ENCODE results near the gene CEP164.
"Not testable (repeated sequence)": the region's sequence is repeated elsewhere in the genome, so short reads cannot be mapped to it uniquely, and the experiment has no call there.

CEP164 gene

DNA sequence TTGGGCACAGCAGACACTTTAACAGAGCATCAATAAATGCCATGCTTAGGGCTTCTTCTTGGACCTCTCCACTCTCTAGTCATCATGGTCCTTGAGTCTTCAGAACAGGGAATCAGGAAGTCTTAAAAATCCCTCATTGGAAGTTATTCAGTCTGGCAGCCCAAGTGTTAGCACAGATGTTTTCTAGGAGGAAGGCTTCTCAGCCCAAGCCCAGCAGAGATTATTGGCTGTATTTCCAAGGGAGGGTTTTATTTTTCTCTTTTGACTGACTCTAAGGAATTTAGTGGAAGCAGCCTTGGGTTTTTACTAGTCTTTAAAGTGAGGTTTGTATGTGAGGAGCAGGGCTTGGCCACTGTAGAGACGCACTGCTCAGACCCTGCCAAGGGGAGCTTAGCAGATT lies 41.9 kb downstream of the CEP164 start:
- no peak for DNase-seq

DNA sequence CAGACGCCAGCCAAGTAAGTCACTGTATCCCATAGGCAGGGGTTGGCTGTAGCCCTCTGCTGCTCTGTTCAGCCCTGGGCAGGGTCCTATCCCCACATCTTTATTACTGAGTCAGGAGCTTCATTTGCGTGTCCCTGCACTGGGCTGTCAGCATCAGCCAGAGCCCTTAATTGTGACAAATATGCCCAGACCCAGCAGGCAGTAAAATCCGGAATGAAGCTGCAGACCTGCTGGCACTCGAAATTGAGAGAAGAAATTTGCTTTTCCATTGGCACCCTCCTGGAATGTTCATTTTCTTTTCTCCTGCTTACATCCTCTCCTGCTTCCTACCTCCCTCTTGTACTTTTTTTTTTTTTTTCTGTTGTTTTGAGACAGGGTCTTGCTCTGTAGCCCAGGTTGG lies 43.8 kb downstream of the CEP164 start:
- DNase-seq: no peak

DNA sequence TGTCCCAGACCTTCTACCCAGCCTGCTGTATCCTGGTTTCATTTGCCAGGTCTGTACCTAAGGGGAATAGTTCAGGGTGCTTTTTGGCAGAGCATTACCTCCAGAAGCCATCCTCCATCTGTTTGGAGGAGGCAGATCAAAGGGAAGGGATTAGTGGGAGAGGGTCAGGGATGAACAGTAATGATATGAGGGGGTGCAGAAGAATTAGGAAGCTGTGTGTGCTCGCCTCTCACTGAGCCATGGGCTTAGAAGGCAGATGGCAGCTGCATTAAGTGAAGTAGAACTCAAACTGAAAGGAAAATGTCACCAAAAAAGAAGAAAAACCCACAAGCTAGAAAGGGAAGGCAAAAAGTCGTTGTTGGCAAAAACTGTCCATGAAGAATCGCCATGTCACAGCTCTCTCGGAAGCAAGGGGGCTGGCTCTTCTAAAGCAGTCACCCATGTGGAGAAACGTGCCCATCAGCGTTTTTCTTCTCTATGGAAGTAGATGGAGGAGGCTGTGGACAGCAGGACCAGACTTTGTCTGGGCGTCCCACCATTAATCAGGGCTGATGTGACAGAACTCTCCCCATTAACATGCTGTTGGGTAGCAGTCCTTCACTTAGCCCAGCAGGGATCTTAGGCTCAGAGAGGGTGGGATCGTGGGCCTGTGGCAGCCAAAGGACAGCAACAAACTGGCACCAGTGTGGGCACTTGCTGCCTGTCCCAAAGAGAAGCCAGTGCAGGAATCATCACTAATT lies 46.8 kb downstream of the CEP164 start:
- no peak for DNase-seq

- no peak for DNase-seq
Measured at GRCh38 chr11:117375960-117376359, 48.3 kb downstream of the CEP164 start.

DNA sequence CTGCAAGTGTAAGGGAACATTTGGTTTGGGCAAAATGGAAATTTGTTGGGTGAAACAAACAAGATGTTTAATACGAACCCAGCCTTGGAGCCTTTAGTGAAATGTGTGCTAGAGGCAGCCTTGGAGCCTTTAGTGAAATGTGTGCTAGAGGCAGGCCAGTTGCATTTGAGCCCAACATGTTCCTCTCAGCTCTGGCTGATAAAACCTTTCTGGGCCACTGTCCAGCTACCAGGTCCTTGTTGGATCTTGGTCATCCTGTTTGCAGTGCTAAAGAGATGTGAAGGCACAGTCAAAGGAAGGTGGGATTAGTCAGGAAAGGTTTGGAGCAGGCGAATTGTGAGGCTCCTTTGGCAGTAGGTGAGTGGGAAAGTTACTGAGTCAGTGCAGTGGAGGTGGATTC lies 48.9 kb downstream of the CEP164 start:
- no peak for DNase-seq

DNA sequence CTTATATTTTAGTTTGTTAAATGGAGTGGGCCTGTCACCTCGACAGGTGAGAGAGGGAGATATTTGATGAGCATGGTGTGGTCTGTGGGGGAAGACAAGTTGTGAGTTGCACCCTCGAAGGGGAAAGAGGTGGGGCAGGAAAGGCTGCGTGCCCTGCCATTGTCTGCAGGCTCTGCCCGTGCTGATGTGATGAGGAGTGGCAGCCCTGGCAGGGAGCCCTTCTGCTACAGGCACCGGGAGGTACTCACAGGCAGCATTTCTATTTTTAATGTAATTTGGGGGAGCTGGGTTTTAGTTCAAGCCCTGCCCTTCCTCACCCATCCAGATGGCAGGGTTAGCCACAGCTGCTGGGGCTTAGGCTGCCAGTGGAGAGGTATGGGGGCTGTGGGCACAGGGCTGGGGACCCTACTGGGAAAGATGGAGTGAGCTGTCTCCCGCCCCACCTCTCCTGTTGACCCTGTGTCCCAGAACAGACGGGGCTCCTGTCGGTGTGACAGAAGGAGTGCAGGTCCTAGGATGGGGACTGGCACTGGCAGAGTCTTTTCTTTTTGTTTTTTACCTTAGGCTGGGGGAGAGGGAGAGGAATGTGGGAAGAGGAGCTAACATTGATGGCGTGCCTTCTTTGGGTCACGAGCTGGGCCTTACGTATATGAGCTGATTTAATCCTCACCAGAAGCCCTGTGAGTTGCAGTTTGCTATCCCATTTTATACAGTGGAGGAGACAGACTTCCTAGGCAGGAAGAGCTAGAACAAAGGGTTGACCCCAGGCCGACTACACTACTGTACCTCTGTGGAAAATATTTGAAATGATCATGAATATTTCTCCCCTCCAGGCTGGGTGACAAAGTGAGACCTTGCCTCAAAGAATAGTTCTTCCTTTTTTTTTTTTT lies 51.6 kb downstream of the CEP164 start:
- DNase-seq: no peak

- DNase-seq: no peak
Measured at GRCh38 chr11:117380676-117381075, 53.0 kb downstream of the CEP164 start.

DNA sequence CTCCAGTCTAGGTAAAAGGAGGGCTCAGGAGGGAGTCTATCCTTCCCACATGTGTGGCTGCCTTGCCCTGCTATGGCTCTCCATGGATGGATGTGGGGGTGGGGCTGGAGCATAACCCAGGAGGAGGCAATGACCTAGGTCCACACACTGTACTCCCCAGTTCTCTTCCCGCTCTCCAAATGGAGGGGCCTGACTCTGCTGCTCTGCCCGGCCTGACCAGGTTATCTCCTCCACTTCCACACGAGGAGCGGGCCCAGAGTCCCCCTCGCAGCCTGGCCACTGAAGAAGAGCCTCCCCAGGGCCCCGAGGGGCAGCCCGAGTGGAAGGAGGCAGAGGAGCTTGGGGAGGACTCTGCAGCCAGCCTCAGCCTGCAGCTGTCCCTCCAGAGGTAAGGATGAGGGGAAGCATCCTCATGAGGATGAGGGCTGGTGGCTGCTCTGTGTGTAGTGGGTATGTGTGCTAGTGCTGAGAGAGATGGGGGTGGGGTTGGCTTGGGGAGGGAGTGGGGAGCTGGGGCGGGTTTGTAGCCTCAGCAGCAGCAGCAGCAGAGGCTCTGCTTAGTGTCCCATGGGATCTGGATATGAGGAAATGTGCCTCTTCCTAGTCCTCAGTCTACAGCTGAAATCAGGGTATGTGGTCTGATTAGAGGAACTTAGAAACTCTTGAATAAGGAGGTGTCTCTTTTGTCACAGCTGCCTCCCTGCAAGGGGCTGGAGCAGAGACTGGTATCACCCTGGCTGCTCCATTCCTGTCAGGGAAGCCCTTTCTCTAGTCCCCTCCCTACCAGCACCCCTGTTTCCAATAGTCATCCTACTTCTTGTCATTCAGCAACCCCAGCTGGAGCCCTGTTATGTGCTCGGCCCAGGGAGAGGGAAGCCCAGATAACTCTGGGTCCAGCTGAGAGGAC lies 54.1 kb downstream of the CEP164 start:
- no peak for DNase-seq

- no peak for DNase-seq
Measured at GRCh38 chr11:117382746-117383145, 55.1 kb downstream of the CEP164 start.

DNA sequence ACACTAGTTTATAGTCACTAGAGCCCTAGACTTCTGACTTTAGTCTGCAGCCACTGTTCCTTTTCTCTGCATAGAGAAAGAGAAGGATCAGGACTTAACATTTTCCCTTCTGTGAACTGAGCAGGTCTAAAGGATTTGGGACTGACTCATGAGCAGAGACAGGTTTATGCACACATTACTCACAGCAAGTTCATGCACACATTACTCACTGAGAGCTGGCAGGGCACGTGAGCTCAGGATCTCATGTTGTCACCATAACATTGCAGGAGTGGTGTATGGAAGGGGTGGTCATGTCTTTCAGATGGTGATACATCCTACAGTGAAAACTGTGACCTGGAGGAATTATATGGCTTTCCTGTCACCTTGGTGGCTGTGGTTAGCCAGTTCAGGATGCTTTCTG lies 56.4 kb downstream of the CEP164 start:
- no peak for DNase-seq

GRCh38 chr11:117385471-117385870 lies 57.8 kb downstream of the CEP164 start:
- DNase-seq: no peak

DNA sequence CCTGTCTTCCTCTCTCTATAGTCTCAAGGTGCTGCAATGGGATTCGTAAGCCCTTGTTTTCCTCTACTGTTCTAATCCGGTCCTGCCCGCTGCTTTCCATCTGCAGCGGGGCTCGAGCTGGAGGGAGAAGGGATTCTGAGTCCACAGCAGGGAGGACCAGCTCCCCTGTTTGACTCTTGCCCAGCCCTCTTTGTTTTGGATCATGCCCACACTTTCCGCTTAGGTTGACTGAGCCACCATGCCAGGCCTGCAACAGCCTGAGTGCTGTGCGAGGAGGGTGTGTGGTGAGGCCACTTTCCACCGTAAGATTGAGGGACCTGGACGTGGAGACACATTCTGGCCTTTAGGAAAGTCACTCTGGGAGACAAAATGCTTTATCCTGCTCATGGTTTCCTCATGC lies 58.3 kb downstream of the CEP164 start:
- no peak for DNase-seq

DNA sequence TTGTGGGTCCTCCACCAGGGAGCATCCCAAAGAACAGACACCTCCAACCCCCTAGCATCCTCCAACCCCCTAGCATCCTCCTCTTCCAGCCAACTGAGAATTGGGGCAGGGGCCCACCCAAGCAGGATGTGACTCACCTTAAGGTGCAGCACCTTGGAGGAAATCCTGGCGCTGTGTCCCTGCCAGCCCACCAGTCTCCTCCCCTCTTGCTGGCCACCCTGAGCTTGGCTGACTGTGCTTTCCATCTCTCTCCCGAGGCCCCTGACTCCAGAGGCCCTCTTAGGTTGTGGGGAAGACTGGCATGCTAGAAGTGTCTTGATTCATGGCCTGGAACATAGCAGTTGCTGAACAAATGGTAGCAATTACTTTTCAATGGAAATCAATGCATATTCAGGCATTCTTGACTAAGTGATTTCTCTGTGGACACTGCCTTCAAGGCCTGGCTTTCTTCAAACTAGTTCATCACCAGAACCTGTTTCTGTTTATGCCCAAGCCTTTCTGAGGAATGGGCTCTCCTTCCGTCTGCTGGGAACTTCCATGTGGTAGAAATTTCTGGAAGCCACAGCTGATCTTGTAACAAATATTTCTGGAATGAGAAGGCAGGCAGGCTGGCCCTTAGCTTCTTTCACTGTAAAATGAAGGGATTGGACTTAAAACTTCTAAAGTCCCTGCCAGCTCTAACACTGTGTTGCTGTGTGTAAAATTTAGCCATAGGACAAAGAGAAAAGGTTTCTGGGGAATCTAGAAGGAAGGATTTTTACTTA lies 60.5 kb downstream of the CEP164 start:
- DNase-seq: no peak

DNA sequence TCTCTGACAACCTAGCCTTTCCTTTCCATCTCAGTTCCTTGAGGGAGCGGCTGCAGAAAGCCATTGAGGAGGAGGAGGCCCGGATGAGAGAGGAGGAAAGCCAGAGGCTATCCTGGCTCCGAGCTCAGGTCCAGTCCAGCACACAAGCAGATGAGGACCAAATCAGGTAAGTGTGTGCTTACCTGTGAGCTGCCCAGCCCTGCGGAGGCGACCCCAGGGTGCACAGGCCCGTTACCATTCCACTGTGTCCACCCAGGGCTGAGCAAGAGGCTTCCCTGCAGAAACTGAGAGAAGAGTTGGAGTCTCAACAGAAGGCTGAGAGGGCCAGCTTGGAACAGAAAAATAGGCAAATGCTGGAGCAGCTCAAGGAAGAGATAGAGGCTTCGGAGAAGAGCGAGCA lies 63.1 kb downstream of the CEP164 start:
- no peak for DNase-seq

GRCh38 chr11:117391181-117391580 lies 63.5 kb downstream of the CEP164 start:
- DNase-seq: no peak

DNA sequence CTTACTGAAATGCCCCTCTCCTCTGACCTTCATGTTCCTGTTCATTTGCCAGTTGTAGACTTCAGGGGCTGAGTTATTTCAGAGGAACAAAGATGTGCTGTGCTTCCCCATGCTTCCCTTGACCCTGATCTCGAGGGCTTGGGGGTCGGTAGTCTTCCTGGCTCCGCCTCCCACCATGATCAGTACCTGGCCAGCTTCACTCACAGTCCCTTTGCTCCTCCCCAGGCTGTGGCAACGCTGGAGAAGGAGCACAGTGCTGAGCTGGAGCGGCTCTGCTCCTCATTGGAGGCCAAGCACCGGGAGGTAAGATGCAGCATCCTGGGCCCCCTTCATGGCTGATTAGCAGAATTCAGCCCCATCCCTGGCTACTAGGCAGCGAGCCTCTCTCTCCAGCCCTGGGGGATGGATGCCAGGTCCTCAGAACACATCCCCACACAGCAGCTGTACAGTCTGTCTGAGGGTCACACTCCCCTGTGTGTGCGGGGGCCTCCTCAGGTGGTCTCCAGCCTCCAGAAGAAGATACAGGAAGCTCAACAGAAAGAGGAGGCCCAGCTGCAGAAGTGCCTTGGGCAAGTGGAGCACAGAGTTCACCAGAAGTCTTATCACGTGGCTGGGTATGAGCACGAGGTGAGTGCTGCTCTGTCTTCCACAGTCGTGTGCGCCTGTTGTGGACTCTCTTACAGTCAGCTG lies 64.5 kb downstream of the CEP164 start:
- DNase-seq: no peak

GRCh38 chr11:117392979-117393378 lies 65.3 kb downstream of the CEP164 start:
- no peak for DNase-seq

GRCh38 chr11:117394221-117394925 lies 66.7 kb downstream of the CEP164 start:
- no peak for DNase-seq

DNA sequence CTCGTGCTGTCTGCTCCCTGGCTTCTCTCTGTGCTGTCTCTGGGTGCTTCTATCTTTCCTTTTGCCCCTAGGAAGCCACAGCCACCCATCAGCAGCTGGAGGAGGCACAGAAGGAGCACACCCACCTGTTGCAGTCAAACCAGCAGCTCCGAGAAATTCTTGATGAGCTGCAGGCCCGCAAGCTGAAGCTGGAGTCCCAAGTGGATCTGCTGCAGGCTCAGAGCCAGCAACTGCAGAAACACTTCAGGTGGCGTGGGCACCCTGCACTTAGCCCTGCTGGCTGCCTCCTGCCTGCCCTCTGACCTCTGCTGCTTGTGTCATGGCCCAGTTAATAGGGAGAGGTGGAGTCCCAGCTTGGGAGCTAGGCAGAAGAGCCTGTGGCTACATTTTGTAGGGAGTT lies 67.8 kb downstream of the CEP164 start:
- no peak for DNase-seq

DNA sequence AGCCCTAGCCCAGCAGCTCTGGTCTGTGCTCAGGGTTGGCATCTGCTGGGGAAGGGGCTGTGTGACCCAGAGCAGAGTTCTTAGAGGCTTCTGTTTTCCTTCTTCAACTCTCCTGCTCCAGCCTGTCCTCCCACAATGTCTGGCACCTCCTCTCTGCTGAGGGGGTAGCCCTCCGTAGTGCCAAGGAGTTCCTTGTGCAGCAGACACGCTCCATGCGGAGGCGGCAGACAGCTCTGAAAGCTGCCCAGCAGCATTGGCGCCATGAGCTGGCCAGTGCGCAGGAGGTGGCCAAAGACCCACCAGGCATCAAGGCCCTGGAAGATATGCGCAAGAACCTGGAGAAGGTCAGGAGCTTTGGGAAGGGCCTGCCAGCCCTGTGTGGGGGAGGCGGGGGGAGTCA lies 69.3 kb downstream of the CEP164 start:
- no peak for DNase-seq

DNA sequence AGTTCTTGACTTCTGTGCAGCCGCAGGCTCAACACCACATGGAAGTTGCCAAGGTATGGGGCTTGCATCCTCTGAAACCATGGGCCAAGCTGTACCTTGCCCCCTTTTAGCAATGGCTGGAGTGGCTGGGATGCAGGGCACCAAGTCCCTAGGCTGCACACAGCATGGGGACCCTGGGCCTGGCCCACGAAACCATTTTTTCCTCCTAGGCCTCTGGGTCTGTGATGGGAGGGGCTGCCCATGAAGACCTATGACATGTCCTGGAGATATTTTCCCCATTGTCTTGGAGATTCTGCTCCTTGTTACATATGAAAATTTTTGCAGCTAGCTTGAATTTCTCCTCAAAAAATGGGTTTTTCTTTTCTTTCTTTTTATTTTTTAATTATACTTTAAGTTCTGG lies 71.0 kb downstream of the CEP164 start:
- not testable (repeated sequence) for DNase-seq

Measured in DMS153 (cell line).